ENCODE measurements around the gene RCOR3. TPM values are rescaled to one million over a fixed set of nuclear protein-coding genes. Genes with fewer than 3 reads are reported as not detected.

RCOR3 gene
- total and polyA plus RNA-seq, 2 of the 8 experiments (the other 6 are each of a cell fraction or from before 2014, with no cell fraction given) = 21.4 to 36.3 TPM

GRCh38 chr1:211349741-211350140 is 90.6 kb downstream of the RCOR3 start:
- no peak overlapping the region for H3K23ac ChIP-seq (ENCODE audit: insufficient read length)
- H2BK15ac ChIP-seq (ENCODE audit: low read length) = no peak overlapping the region
- H3K27me3 ChIP-seq (replicated peaks in 1 of 4; ENCODE audit: control insufficient read depth in 3 of 4, extremely low read depth in 1 of 4, insufficient read depth in 3 of 4, low read length in 3 of 4) = no peaks in the 10 kb centered on the region
- H3K18ac ChIP-seq (ENCODE audit: extremely low read depth, low read length) = no peak overlapping the region
- no peak overlapping the region for H2BK120ac ChIP-seq (replicated peaks; ENCODE audit: low read depth, low read length)
- peaks cover 0 to 17% of the 10 kb centered on the region in 2 experiments; a peak in 2 of 4 replicates for H3K79me2 ChIP-seq (ENCODE audit: control insufficient read depth in 1 of 2, insufficient read depth in 2 of 2, low read length in 2 of 2)
- ChIA-PET CTCF (ENCODE audit: partially characterized antibody) (interaction anchor here (0.6 to 1.0 kb wide), 4 partner anchors 12 to 164 kb away, joined by 3 to 4 read pairs (median 3); no protein-coding TSS in a partner anchor), POLR2A (ENCODE audit: partially characterized antibody) (no interaction called here)
- H3K9me3 ChIP-seq (ENCODE audit: insufficient read depth in 2 of 2, low read depth in 1 of 2, low read length in 1 of 2) = no peaks in the 10 kb centered on the region
- H2BK20ac ChIP-seq (ENCODE audit: low read length) = no peak overlapping the region
- no peak overlapping the region for H4K5ac ChIP-seq (ENCODE audit: insufficient read length, low read depth, low read length)
- H3K4me3 ChIP-seq (ENCODE audit: extremely low read depth in 1 of 4, insufficient read depth in 2 of 4, low read depth in 3 of 4, low read length in 4 of 4) = no peak overlapping the region
- no peak overlapping the region for H2AFZ ChIP-seq (ENCODE audit: low read length)
- H2BK12ac ChIP-seq (ENCODE audit: low read depth, low read length) = no peak overlapping the region
- H3K56ac ChIP-seq (replicated peaks; ENCODE audit: insufficient read length, low read depth, low read length) = no peak overlapping the region
- H2AK5ac ChIP-seq (ENCODE audit: low read depth, low read length) = no peak overlapping the region
- peaks cover 4% of the 10 kb centered on the region for H3K79me1 ChIP-seq (ENCODE audit: low read depth, low read length)
- H3K36me3 ChIP-seq (ENCODE audit: control insufficient read depth in 2 of 4, insufficient read depth in 4 of 4, low read length in 3 of 4) = no peaks in the 10 kb centered on the region; a peak in 3 of 8 replicates
- FAIRE-seq (no peak), DNase-seq (ENCODE audit: low read depth in 1 of 2, low spot score in 2 of 2) (no peak)
- peaks cover 4 to 6% (median 5%) of the 10 kb centered on the region in 4 experiments; a peak in 6 of 7 replicates for H3K4me1 ChIP-seq (replicated peaks in 1 of 4; ENCODE audit: control insufficient read depth in 3 of 4, insufficient read depth in 4 of 4, low read length in 3 of 4)
- no peaks in the 10 kb centered on the region for H3K23me2 ChIP-seq (ENCODE audit: low read depth, low read length)
- H3K4ac ChIP-seq (replicated peaks; ENCODE audit: insufficient read length, low read depth, low read length) = no peak overlapping the region
- H4K8ac ChIP-seq (ENCODE audit: extremely low read depth, insufficient read depth, low read length) = no peak overlapping the region
- 80% methylated on average over 2 of the region's 2 CpGs; no CpG with 5 or more reads in 1 of the 2 experiments for WGBS, 2 experiments (ENCODE audit: extremely low coverage in 1 of 2, insufficient coverage in 1 of 2, insufficient read length in 1 of 2, insufficient replicate concordance in 2 of 2, low coverage in 1 of 2, low lambda C conversion rate in 2 of 2, missing lambda C conversion rate in 1 of 2)
- no peak overlapping the region for H3K4me2 ChIP-seq (ENCODE audit: insufficient read depth in 1 of 2, low read depth in 2 of 2, low read length in 2 of 2)
- H4K20me1 ChIP-seq (replicated peaks in 1 of 2; ENCODE audit: control insufficient read depth in 1 of 2, insufficient read depth in 2 of 2, low read length in 2 of 2) = no peaks in the 10 kb centered on the region
- no peak overlapping the region for H3K9ac ChIP-seq (replicated peaks in 1 of 4; ENCODE audit: extremely low read depth in 1 of 4, low read depth in 3 of 4, low read length in 3 of 4)
- no peak overlapping the region for H3K27ac ChIP-seq (ENCODE audit: low read depth, low read length)
- no peak overlapping the region for H3K14ac ChIP-seq (ENCODE audit: insufficient read length)
- H2BK5ac ChIP-seq (ENCODE audit: low read depth, low read length) = no peak overlapping the region
- TF ChIP-seq YY1 (IDR thresholded peaks at IDR 0.05; ENCODE audit: low read depth, low read length) (no peak), CREB1 (IDR thresholded peaks at IDR 0.05) (no peak), TEAD4 (IDR thresholded peaks at IDR 0.05; ENCODE audit: low read depth, low read length) (no peak), BCL11A (IDR thresholded peaks at IDR 0.05; ENCODE audit: low read depth in 2 of 2, low read length in 2 of 2) (no peak), SP2 (IDR thresholded peaks at IDR 0.05; ENCODE audit: low read length) (no peak), JUN (IDR thresholded peaks at IDR 0.05; ENCODE audit: low read depth, low read length) (no peak), GTF2F1 (IDR thresholded peaks at IDR 0.05; ENCODE audit: borderline replicate concordance, low read depth, low read length) (no peak), TAF1 (IDR thresholded peaks at IDR 0.05; ENCODE audit: low read depth, low read length) (no peak), NRF1 (IDR thresholded peaks at IDR 0.05; ENCODE audit: low read depth, low read length) (no peak), TCF12 (IDR thresholded peaks at IDR 0.05; ENCODE audit: low read depth, low read length) (no peak)
- no peak overlapping the region for H4K91ac ChIP-seq (replicated peaks; ENCODE audit: insufficient read length, low read length)
